NT2/D1 (cell line): ENCODE results near the gene DNAH5.

Experiments used
- DNase-seq: peaks from one replicate; pipeline ENCODE4 v3.0.0-alpha.2; 2011; ENCODE audit warnings: low read depth, low spot score
- H3K27me3 ChIP-seq: 2 replicates; pipeline ENCODE4 v1.6.0; 2011; ENCODE audit warnings: mild to moderate bottlenecking; ENCODE audit not compliant: insufficient read length, insufficient read depth
- H3K36me3 ChIP-seq: 2 replicates; pipeline ENCODE4 v1.6.1; 2011; ENCODE audit warnings: mild to moderate bottlenecking, low read length, mixed read lengths; ENCODE audit not compliant: insufficient read depth, insufficient read length
- H3K4me1 ChIP-seq: 2 replicates; pipeline ENCODE4 v1.5.1; 2011; ENCODE audit not compliant: insufficient read depth, insufficient read length
- H3K4me3 ChIP-seq: 2 replicates; pipeline ENCODE4 v1.5.1; 2011; ENCODE audit warnings: low read depth; ENCODE audit not compliant: insufficient read length
- H3K9ac ChIP-seq: 2 replicates; pipeline ENCODE4 v1.6.0; 2011; ENCODE audit warnings: low read depth; ENCODE audit not compliant: insufficient read length
- H3K9me3 ChIP-seq: 2 replicates; pipeline ENCODE4 v1.5.1; 2011; ENCODE audit warnings: mild to moderate bottlenecking, low read length; ENCODE audit not compliant: insufficient read depth
- SUZ12 ChIP-seq: IDR thresholded peaks from 2 replicates; pipeline ENCODE4 v1.6.1; 2011; ENCODE audit not compliant: insufficient read length, insufficient read depth; ENCODE audit errors: extremely low read depth
- YY1 ChIP-seq: IDR thresholded peaks from 2 replicates; pipeline ENCODE4 v1.6.1; 2011; ENCODE audit not compliant: insufficient read length, insufficient read depth
- ZNF274 ChIP-seq: IDR thresholded peaks from 2 replicates; pipeline ENCODE4 v1.6.1; 2011; ENCODE audit warnings: mild to moderate bottlenecking, low read depth, low read length

DNAH5 gene

GRCh38 chr5:13878357-13878756, 66.1 kb downstream of the DNAH5 start:
- H3K36me3 ChIP-seq: no peaks in the 10 kb centered on the region
- H3K4me3 ChIP-seq: no peak overlapping the region
- H3K9me3 ChIP-seq: peaks cover 14% of the 10 kb centered on the region
- TF ChIP-seq YY1: no peak
- TF ChIP-seq SUZ12: no peak
- no peak for TF ChIP-seq ZNF274
- no peaks in the 10 kb centered on the region for H3K4me1 ChIP-seq
- DNase-seq: no peak
- H3K27me3 ChIP-seq: no peaks in the 10 kb centered on the region
- no peak overlapping the region for H3K9ac ChIP-seq

- no peak for TF ChIP-seq YY1
- TF ChIP-seq SUZ12: no peak
- TF ChIP-seq ZNF274: no peak
- peak; percentile 3 for DNase-seq
- Histone ChIP-seq H3K36me3 (no peaks in the 10 kb centered on the region), H3K9me3 (no peaks in the 10 kb centered on the region), H3K27me3 (no peaks in the 10 kb centered on the region), H3K9ac (no peak overlapping the region), H3K4me1 (no peaks in the 10 kb centered on the region), H3K4me3 (no peak overlapping the region)
Observed at GRCh38 chr5:13866792-13867191, 77.7 kb downstream of the DNAH5 start.

GRCh38 chr5:13865312-13865711, 79.2 kb downstream of the DNAH5 start:
- Histone ChIP-seq H3K36me3 (no peaks in the 10 kb centered on the region), H3K27me3 (no peaks in the 10 kb centered on the region), H3K9me3 (no peaks in the 10 kb centered on the region), H3K4me3 (no peak overlapping the region), H3K9ac (no peak overlapping the region), H3K4me1 (no peaks in the 10 kb centered on the region)
- DNase-seq: no peak
- TF ChIP-seq SUZ12: no peak
- no peak for TF ChIP-seq YY1
- TF ChIP-seq ZNF274: no peak

- DNase-seq: no peak
- Histone ChIP-seq H3K9ac (no peak overlapping the region), H3K27me3 (no peaks in the 10 kb centered on the region), H3K4me1 (no peaks in the 10 kb centered on the region), H3K4me3 (no peak overlapping the region), H3K36me3 (no peaks in the 10 kb centered on the region), H3K9me3 (no peaks in the 10 kb centered on the region)
- TF ChIP-seq YY1: no peak
- no peak for TF ChIP-seq ZNF274
- no peak for TF ChIP-seq SUZ12
Observed at GRCh38 chr5:13860146-13860545, 84.3 kb downstream of the DNAH5 start.

- no peak overlapping the region for H3K4me3 ChIP-seq
- no peak for DNase-seq
- no peaks in the 10 kb centered on the region for H3K27me3 ChIP-seq
- H3K4me1 ChIP-seq: no peaks in the 10 kb centered on the region
- H3K9ac ChIP-seq: no peak overlapping the region
- H3K36me3 ChIP-seq: no peaks in the 10 kb centered on the region
- TF ChIP-seq SUZ12 (no peak), ZNF274 (no peak), YY1 (no peak)
- H3K9me3 ChIP-seq: no peaks in the 10 kb centered on the region
Observed at GRCh38 chr5:13859270-13860065, 85.0 kb downstream of the DNAH5 start.

GRCh38 chr5:13843175-13843846, 101.2 kb downstream of the DNAH5 start:
- DNase-seq: no peak
- Histone ChIP-seq H3K9ac (no peak overlapping the region), H3K27me3 (no peaks in the 10 kb centered on the region), H3K9me3 (no peaks in the 10 kb centered on the region), H3K4me3 (no peak overlapping the region), H3K4me1 (no peaks in the 10 kb centered on the region), H3K36me3 (no peaks in the 10 kb centered on the region)
- no peak for TF ChIP-seq SUZ12
- no peak for TF ChIP-seq ZNF274
- TF ChIP-seq YY1: no peak

- no peaks in the 10 kb centered on the region for H3K27me3 ChIP-seq
- no peak overlapping the region for H3K4me3 ChIP-seq
- H3K9ac ChIP-seq: no peak overlapping the region
- no peaks in the 10 kb centered on the region for H3K9me3 ChIP-seq
- no peak for TF ChIP-seq ZNF274
- no peak for TF ChIP-seq SUZ12
- TF ChIP-seq YY1: no peak
- DNase-seq: no peak
- H3K36me3 ChIP-seq: no peaks in the 10 kb centered on the region
- H3K4me1 ChIP-seq: no peaks in the 10 kb centered on the region
Observed at GRCh38 chr5:13833440-13833839, 111.0 kb downstream of the DNAH5 start.
